ENCODE results near the gene PHTF2.

DNA sequence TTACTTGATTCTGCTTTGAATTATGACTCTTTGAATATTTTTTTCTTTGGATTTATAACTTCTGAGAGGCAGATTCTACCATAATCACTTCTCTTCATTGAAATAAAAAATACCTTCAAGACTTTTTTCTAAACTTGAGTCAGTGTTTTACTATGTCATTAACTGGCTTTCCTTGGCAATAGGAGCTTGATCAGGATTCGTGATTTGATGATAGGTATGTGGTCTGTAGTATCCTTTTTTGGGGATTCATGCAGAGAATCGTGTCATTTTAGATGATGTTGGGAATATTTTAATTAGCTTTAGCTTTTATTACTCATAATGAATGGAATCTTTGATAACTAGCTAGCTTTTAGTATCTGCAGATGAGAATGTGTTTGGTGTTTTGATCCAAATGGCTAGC is 83.3 kb downstream of the PHTF2 start:
- TF ChIP-seq, protein P1, sequence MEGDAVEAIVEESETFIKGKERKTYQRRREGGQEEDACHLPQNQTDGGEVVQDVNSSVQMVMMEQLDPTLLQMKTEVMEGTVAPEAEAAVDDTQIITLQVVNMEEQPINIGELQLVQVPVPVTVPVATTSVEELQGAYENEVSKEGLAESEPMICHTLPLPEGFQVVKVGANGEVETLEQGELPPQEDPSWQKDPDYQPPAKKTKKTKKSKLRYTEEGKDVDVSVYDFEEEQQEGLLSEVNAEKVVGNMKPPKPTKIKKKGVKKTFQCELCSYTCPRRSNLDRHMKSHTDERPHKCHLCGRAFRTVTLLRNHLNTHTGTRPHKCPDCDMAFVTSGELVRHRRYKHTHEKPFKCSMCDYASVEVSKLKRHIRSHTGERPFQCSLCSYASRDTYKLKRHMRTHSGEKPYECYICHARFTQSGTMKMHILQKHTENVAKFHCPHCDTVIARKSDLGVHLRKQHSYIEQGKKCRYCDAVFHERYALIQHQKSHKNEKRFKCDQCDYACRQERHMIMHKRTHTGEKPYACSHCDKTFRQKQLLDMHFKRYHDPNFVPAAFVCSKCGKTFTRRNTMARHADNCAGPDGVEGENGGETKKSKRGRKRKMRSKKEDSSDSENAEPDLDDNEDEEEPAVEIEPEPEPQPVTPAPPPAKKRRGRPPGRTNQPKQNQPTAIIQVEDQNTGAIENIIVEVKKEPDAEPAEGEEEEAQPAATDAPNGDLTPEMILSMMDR (IDR thresholded peaks at IDR 0.05; ENCODE audit: insufficient read depth, low read depth, low read length) = no peak
- no peak for TF ChIP-seq EZH2 (IDR thresholded peaks at IDR 0.05; ENCODE audit: insufficient read depth, low read length)

All from astrocyte (in vitro differentiated cells and primary cell).